OCI-LY3 (cell line): ENCODE results near the gene WDR83.

Experiments used
- CTCF ChIP-seq: fragments of 200-600, 300-600 bp; sonication (generic); IDR thresholded peaks from 2 replicates; pipeline ENCODE4 v1.5.1; 2014; ENCODE audit warnings: antibody characterized with exemption, low read length, low read depth
- EZH2phosphoT487 ChIP-seq: fragments of 200-600 bp; shearing (Covaris generic); IDR thresholded peaks from 2 replicates; pipeline ENCODE4 v1.6.1; 2018; ENCODE audit warnings: antibody characterized with exemption, mixed run types, low read depth

GRCh38 chr19:12667731-12668302 lies 1.2 kb downstream of the WDR83 start:
- TF ChIP-seq CTCF, result no peak
- TF ChIP-seq EZH2phosphoT487, result no peak
